Measurements from ENCODE around the gene SNCG.
"Not testable (repeated sequence)": the region's sequence is repeated elsewhere in the genome, so short reads cannot be mapped to it uniquely, and the experiment has no call there.

SNCG gene

DNA sequence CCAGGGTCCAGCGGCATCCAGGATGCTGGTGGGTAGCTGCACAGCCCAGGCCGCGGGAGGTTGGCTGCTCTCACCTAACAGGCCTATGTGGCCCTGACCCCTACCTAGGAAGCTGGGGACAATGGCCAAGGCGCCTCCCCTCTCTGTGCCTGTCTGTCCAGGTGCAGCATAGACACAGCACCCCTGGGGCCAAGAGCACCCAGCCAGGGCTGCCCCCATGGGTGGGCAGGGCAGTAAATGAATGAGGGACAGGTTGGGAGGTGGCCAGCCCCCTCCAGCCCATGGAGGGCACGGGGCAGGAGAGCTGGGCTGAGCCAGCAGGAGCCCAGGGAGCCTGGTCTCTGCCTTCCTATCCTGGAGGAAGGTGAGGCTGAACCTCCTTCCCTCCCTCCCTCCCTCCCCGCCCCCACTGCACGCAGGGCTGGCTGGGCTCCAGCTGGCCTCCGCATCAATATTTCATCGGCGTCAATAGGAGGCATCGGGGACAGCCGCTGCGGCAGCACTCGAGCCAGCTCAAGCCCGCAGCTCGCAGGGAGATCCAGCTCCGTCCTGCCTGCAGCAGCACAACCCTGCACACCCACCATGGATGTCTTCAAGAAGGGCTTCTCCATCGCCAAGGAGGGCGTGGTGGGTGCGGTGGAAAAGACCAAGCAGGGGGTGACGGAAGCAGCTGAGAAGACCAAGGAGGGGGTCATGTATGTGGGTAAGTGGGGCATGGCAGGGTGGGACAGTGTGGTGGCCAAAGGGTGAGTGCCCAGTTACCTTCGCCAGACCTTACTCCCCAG is at the start of gene SNCG:
TSS of gene SNCG (plus strand) at position 484 of the 785 bp plus-strand sequence. CDS start at position 583, 99 bp downstream.
- no peak for FAIRE-seq
- DNase-seq (ENCODE audit: extremely low spot score, insufficient read length, low read depth) = no peak

DNA sequence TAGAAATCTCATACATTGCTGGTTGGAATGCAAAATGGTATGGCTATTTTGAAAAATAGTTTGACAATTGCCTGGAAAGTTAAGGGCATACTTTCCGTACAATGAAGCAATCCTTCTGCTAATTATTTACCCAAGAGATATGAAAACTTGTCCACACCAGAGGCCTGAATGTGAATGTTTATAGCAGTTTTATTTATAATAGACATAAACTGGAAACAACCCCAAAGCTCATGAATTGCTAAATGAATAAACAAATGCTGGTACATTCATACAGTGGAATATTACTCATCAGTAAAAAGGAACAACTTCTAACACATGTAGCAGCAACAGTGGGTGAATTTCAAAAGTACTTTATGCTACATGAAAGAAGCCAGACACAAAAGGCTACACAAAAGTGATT is 43.7 kb upstream of the SNCG start:
- DNase-seq (ENCODE audit: extremely low spot score, insufficient read length, low read depth) (no peak), FAIRE-seq (no peak)

- no peak for FAIRE-seq
These were observed 40.4 kb upstream of the SNCG start for GRCh38 chr10:86918022-86918471.

GRCh38 chr10:86922553-86922961 is 35.8 kb upstream of the SNCG start:
- no peak for DNase-seq (ENCODE audit: extremely low spot score, insufficient read length, low read depth)
- no peak for FAIRE-seq

More at GRCh38 chr10:86918022-86918471, 40.4 kb upstream of the SNCG start:
- DNase-seq (ENCODE audit: extremely low spot score, insufficient read length, low read depth) = no peak

DNA sequence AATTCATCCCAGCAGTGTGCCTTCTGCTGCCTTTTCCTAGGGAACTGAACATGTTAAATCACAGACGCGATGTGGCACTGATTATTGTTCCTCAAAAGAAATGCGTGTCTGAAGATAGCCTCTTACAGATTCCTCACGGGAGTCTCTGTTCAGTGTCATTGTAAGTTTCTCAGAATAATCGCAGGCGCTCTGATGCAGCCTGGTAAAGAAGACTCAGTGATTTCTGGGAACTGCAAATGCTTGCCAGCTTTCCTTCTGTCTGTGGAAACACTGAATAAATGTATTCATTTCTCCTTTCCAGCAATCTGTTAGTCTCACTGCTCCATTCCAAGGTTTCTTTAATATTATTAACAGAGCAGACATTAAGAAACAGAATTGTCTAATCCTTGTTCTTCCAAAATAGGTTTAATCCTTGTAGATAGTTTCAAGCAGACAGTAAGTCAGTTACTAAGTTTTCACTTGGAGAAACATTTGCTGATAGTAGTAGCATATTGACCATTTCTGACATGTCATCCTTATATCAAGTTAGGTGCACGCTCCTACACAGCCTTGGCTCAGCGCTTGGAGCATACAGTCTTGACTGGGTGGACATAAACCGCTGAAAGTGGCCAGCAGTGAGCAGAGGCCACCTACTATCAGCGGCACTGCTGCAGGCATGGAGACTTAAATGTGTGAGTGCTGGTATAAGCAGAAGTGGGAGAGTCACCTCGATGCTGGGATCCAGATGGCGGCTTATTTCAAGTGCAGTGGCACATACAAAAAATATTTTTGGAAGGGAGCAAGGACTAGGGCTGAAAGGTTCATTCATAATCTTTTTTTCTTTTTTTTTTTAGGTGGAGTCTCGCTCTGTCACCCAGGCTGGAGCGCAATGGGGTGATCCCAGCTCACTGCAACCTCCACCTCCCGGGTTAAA is 28.7 kb upstream of the SNCG start:
- FAIRE-seq (no peak), DNase-seq (ENCODE audit: extremely low spot score, insufficient read length, low read depth) (no peak)

- FAIRE-seq (no peak), DNase-seq (ENCODE audit: extremely low spot score, insufficient read length, low read depth) (no peak)
These were observed 26.5 kb upstream of the SNCG start for GRCh38 chr10:86931872-86932271.

DNA sequence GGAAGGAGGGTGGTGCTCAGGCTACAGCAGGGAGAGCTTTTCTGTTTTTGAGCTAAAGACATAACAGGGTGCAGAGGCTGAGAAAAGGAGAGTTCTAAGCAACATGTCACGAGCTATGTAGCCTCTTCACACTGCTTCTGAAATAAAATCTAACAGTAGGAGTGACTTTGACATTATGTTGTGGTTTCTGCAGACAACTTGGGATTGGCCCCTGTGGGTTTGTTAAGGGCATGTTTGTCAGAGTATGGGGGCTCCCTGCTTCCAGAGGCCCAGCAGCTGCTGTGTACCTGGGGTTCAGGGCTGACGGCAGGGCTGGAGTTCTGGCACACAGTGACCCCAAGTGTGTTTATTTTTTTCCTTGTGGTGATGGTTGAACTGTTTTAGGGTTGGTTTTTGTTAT is 25.7 kb upstream of the SNCG start:
- DNase-seq (ENCODE audit: extremely low spot score, insufficient read length, low read depth) (no peak), FAIRE-seq (no peak)

DNA sequence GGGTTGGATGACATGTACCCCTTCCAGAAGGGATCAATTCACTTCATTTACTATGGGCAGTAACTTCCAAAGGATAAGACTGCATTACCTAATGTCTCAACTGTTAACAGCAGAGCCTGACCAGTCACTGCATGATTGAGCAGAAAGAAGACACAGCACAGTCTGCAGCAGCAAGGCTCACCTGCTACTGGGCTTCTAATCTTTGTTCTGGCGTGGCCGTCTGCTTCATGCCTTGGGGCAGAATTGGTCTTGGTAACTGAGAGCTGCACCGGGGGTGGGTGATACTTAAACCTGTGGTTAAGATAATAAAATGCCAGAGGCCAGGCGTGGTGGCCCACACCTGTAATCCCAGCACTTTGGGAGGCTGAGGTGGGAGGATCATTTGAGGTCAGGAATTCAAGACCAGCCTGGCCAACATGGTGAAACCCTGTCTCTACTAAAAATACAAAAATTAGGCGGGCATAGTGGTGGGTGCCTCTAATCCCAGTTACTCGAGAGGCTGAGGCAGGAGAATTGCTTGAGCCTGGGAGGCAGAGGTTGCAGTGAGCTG is 24.2 kb upstream of the SNCG start:
- not testable (repeated sequence) for DNase-seq (ENCODE audit: extremely low spot score, insufficient read length, low read depth); FAIRE-seq

DNA sequence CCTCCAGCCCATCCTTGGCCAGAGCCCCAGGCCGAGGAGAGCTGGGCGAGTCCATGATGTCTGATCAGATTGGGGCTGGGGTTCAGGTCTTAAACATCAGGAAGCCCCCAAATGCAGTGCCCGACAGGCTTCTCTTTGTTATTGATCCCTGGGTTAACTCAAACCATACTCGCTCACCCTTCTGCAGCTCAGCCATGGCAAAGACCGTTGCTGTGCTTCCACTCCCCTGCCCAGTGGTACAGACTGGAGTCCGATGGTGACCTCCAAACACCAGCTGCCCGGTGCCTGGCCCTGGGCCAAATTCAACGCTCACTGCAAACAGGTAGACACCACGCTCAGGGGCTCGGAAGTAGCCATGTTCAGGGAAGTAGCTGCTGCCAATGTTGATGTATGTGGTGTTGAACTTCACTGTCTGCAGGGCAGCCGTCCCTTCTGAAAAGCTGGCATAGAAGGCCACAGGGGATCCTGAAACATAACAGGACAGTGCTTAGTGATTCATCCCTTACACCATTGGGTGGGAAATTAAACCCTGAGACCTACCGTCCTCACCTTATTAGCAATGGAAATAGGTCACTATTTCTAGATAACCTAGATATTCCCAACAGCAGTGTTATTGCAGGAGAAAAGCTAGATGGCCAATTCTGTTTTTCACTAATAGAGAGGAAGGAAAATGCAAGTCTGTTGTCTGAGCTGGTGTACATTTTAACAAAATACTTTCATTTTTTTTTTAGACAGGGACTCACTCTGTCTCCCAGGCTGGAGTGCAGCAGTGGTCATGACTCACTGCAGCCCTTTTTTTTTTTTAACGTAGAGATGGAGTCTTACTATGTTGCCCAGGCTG is 21.5 kb upstream of the SNCG start:
- FAIRE-seq = no peak
- DNase-seq (ENCODE audit: extremely low spot score, insufficient read length, low read depth) = no peak

GRCh38 chr10:86937502-86938154 is 20.8 kb upstream of the SNCG start:
- DNase-seq (ENCODE audit: extremely low spot score, insufficient read length, low read depth) (no peak), FAIRE-seq (no peak)

DNA sequence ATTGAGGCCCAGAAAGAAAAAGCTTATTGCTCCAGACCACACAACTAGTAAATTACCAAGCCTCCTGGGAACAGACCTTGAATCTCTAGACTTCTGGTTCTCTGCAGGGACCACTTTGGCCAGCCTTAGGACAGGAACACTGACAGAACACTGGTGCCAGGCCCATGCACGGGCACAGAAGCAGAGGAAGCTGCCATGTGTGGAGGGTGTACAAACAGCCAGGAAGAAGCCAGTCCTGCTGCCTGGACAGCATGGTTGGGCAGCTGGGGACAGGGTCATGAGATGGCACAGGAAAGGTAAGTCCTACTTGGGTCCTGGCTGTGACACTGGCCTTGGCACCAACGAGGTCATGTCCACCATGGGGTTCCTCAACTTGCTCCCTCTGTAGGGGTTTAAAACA is 20.1 kb upstream of the SNCG start:
- DNase-seq (ENCODE audit: extremely low spot score, insufficient read length, low read depth) (no peak), FAIRE-seq (no peak)

GRCh38 chr10:86940076-86940475 is 18.3 kb upstream of the SNCG start:
- not testable (repeated sequence) for DNase-seq (ENCODE audit: extremely low spot score, insufficient read length, low read depth); FAIRE-seq

DNA sequence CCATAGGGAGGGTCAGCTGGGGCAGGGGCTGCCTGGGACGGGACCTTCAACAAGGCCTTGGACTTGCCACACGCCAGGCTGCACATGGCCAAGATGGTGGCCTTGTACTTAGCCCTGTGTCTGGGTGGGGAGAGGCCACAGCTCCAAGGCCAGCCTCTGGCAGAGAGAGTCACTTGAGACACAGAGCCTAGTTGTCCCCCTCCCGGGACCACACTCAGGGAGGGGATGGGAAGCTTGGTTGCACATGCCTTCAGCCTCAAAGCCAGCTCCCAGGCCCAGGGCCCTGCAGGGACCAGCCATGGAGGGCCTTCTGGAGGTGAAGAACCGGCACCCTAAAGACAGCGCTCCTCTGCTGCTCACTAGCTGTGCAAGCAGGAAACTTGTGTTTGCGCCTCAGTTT is 17.7 kb upstream of the SNCG start:
- DNase-seq (ENCODE audit: extremely low spot score, insufficient read length, low read depth) (no peak), FAIRE-seq (no peak)

DNA sequence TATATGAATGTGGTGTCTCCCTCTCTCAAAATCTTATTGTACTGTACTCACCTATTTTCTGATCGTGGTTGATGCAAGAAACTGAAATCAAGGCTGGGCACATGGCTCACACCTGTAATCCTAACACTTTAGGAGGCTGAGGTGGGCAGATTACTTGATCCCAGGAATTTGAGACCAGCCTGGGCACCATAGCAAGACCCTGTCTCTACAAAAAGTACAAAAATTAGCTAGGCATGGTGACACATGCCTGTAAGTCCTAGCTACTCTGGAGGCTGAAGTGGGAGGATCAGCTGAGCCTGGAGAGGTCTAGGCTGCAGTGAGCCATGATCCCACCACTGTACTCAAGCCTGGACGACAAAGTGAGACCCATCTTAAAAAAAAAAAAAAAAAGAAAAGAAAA is 17.0 kb upstream of the SNCG start:
- DNase-seq (ENCODE audit: extremely low spot score, insufficient read length, low read depth) (no peak), FAIRE-seq (no peak)

DNA sequence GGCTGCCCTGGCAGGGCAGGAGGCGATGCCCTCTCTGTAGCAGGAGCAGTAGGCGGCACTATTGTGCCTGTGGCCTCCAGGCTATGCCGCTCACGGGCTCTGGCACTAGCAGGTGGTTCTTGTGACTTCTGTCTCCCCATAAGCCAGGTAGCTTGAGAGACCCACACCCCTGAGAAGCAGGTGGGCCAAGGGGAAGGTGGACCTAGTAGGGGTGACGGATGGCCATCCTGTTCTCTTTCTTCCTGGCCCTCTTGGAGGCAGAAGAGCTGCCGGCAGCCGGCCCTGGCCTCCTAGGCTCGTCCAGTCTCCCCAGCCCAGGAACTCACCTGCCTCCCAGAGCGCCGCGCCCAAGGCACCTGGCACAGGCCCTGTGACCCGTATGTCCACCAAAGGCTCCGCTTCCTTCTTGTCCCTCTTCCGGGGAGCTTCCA is 16.4 kb upstream of the SNCG start:
- FAIRE-seq (no peak), DNase-seq (ENCODE audit: extremely low spot score, insufficient read length, low read depth) (no peak)

GRCh38 chr10:86942441-86943315 is 15.7 kb upstream of the SNCG start:
- no peak for FAIRE-seq
- no peak for DNase-seq (ENCODE audit: extremely low spot score, insufficient read length, low read depth)

- no peak for FAIRE-seq
- DNase-seq (ENCODE audit: extremely low spot score, insufficient read length, low read depth) = no peak
These were observed 14.9 kb upstream of the SNCG start for GRCh38 chr10:86943316-86944030.

DNA sequence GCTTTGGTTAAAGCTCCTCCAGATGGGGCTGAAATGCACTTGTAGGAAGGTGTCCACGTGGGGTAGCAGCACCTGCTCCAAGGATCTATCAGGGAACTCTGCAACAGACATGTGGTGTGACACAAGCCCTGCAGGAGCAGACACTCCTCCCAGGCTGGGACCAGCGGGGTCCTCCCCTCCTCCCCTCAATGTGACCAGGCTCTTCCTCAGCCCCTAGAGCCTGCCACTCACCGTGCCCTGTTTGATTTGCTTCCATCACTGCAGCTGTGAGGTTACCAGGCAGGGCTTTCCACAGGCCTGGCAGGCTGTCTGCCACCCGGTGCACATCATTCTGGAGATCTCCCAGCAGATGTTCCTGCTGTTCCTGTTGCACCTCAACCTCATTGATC is 14.4 kb upstream of the SNCG start:
- FAIRE-seq = no peak

More for the DNA sequence above, 14.4 kb upstream of the SNCG start:
- no peak for DNase-seq (ENCODE audit: extremely low spot score, insufficient read length, low read depth)
